Stimulated activated CD8-positive, alpha-beta memory T cell treated with anti-CD3 and anti-CD28 coated beads, Interleukin-7, amount 100 ng/mL, for 4 hours (primary cell): ENCODE measurements around the gene SRPK1.
"Not testable (repeated sequence)": the region's sequence is repeated elsewhere in the genome, so short reads cannot be mapped to it uniquely, and the experiment has no call there.

ENCODE experiments used
- DNase-seq, 2 donors: peaks; one replicate each; pipeline ENCODE4 v3.0.0-alpha.2; 2020; ENCODE audit warnings: low read depth in 2 of 2

Gene SRPK1

DNA sequence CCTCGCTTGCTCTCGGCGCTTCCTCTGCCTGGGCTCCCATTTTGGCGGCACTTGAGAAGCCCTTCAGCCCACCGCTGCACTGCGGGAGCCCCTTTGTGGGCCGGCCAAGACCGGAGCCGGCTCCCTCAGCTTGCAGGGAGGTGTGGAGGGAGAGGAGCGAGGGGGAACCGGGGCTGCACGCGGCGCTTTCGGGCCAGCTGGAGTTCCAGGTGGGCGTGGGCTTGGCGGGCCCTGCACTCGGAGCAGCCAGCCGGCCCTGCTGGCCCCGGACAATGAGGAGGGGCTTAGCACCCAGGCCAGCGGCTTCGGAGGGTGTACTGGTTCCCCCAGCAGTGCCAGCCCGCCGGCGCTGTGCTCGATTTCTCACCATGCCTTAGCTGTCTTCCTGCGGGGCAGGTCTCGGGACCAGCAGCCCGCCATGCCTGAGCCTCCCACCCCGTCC is 10.2 kb upstream of the SRPK1 start:
- no peak for DNase-seq

DNA sequence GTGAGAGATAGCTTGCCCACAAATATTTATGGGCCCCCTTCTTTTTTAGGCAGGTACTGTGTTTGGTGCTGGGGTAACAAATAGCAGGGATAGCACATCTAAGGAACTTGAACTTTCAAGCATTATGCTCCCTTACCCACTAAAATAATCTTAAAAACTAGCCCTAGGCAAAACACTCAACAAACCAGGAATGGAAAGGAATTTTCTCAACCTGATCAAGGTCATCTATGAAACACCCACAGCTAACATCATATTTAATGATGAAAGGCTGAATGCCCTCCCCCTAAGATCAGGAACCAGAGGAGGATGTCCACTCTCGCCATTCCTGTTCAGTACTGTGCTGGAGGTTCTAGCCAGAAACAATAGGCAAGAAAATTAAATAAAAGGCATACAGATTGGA is 8.7 kb upstream of the SRPK1 start:
- DNase-seq = no peak

DNA sequence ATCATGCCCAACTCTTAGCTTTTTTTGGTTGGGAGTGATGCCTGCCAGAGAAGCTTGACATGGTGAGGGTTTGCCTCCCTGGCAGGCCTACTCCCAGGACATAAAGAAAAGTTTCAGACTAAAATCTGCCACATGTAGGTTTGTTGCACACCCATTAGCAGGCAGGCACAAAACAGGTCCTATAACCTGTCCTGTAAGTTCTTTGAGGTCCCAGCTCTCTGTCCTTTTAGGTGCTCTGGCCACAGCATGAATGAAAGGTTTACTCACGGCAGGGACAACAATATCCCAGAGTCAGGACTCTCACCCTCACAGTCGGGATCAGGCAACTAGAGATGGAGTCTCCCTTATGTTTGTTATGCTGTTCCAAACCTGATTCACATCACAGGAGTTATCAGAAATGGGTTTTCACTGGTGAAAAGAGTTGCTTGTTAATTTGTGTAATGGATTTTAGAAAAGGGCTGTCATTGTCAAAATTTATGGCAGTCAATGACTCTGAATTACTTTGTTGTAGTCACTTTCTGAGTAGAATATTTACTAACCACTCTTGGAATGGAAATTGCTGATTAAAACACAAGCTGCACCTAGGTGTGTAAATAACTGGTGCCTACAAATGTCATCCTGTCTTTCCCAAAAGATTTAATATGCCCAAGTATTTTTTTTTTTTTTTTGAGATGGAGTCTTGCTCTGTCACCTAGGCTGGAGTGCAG is 5.8 kb upstream of the SRPK1 start:
- no peak for DNase-seq

DNA sequence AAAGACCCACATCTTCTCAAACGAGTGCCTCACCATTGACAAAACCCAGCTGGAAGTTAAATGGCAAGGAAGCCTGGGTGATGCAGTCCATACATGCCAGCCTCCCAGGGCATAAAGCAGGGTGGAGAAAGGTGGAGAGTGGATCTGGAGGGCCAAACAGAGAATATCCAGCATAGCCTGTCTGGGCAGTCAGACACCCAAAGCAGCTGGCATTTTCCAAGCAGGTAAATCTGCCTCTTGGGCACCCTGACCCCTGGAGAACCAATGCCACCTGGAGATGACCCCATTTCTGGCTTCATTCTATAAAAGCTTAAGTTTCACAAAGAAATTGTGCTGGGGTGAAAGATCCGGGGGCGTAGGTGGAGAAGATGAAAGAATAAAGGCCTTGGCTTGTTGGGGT is 5.1 kb upstream of the SRPK1 start:
- DNase-seq = no peak

DNA sequence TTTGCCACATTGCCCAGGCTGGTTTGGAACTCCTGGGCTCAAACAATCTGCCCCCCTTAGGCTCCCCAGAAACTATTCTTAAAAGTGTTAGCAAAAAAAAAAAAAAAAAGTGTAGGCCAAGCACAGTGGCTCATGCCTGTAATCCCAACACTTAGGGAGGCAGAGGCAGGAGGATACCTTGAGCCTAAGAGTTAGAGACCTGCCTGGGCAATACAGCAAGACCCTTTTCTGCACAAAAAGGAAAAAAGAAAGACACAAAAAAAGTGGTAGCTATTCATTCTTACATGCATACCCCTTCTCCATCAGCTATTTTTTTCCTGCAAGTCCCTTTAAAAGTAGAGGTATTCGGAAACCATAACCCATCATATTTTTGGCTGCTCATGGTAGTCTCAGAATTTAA is 3.2 kb upstream of the SRPK1 start:
- no peak for DNase-seq

DNA sequence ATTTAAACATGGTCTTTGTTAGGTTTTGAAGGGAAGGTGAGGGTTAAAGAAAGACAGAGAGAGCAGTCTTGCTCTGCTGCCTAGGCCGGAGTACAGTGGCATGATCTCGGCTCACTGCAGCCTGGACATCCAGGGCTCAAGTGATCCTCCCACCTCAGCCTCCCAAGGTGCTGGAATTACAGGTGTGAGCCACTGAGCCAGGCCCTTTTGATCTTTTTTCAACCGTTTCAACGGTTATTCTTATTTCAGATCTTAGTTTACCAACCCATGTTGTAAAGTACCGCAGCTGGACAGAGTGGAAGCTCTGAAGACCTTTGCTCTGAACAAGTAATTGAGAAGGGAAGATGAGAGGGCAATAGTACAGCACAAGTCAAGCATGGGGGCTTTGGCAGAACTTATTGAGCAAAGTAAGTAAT is 1.2 kb upstream of the SRPK1 start:
- no peak for DNase-seq

DNA sequence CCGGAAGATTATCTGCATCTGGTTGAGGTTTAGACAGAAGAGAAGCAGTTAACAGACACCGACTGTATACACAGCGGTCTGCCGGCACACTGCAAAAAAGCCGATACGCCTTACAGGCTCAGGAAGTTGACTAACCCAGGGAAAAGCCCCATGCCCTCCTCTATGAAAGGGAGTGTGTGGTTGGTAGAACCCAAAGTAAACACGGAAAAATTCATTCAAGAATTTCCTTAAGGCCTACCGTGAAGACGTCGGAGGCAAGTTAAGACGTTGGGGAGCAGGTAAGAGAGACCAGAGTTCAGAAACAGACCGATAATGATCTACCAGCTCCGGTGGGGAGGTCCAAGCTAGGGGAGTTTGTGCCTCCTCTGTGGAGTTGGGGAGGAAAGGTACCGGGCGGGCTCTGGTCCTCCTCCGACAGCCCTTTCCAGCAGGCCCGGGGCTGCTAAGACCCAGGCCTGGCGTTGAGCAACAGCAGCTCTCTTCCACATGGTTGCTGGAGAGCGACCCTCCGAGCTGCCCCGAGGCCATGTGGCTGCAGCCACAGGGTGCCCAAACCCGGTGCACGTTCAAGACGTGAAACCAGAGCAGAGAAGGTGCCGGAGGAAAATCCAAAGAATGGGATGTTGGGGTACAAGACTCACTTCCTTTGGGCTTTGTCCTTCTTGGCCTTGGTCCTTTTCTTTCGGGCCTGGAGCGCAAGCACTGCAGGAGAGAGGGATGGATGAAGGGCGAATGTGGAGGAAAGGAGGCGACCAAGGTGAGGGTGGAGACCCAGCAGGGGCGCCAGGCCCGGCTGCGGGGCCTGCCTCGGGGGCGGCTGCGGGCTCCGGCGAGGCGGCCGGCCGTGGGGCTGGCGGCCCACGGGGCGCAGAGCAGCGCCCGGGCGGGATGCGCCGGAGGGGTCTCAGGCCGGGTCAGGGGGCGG is 809 bp downstream of the SRPK1 start:
- peak; percentile 34 to 38 for DNase-seq

DNA sequence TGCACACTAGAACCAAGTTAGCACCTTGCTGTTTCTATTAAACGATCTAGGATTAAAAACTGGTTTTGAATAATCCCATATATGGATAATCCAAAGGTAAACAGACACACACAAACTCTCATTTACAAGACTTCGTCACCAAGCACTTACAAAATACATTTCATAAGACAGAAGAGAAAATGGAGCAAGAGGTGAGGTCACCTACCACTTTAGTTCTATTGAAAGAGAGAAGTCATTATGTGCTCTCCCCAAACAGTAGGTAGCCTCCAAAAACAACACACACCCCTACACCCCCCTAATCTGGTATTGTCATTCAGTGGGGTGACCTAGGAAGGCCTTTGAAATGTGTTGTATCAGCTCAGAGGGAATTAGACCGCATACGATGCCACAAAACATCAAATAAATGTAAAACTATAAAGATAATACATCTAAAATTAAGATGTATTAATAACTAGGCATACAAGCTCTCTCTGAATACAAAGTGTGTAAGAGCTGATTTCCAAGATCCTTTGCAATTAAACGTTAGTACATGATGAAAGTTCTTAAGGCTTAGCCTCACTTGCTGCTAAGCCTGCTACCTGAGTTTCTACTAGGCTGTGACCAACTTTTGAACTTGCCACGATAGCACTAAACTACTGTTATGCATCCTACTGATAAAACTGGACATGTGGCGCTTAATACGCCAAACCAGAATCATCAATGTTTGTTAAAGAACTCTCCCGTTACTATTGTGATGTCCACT is 1.6 kb downstream of the SRPK1 start:
- DNase-seq = no peak

DNA sequence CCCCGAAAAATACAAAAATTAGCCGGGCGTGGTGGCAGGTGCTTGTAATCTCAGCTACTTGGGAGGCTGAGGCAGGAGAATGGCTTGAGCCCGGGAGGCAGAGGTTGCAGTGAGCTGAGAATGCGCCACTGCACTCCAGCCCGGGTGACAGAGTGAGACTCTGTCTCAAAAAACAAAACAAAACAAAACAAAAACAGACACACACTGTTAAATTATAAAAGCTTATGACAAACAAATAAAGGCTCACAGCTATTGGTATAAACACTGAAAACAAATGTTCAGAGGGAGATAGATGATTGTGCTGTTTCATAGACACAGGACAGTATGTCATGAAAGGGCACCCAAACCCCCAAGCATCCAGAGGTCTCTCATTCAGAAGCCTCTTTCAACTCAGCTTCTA is 4.0 kb downstream of the SRPK1 start:
- not testable (repeated sequence) for DNase-seq

DNA sequence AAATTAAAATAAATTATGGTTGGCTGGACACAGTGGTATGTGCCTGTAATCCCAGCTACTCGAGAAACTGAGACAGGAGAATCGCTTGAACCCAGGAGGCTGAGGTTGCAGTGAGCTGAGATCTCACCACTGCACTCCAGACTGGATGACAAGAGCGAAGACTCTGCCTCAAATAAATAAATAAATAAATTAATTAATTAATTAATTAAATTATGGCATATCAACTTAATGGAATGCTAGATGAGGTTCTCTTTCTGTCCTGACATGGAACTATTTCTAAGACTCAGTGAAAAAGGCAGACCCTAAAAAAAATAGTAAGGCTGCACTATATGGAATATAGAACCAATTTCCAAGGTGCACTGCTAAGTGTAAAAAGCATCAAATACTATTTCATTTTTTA is 4.8 kb downstream of the SRPK1 start:
- DNase-seq = no peak

DNA sequence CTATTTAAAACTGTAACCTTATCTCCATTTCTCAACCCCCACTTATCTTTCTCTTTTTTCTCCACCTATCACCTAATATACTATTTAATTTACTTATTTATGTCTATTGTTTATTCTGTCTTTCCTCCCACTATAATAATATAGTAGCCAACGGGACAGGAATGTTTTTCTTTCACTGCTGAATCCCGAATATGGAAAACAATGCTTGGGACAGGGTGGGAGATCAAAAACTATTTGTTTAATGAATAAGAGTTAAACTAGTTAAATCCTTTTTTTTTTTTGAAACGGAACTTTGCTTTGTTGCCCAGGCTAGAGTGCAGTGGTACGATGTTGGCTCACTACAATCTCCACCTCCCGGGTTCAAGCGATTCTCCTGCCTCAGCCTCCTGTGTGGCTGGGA is 6.4 kb downstream of the SRPK1 start:
- DNase-seq = no peak

DNA sequence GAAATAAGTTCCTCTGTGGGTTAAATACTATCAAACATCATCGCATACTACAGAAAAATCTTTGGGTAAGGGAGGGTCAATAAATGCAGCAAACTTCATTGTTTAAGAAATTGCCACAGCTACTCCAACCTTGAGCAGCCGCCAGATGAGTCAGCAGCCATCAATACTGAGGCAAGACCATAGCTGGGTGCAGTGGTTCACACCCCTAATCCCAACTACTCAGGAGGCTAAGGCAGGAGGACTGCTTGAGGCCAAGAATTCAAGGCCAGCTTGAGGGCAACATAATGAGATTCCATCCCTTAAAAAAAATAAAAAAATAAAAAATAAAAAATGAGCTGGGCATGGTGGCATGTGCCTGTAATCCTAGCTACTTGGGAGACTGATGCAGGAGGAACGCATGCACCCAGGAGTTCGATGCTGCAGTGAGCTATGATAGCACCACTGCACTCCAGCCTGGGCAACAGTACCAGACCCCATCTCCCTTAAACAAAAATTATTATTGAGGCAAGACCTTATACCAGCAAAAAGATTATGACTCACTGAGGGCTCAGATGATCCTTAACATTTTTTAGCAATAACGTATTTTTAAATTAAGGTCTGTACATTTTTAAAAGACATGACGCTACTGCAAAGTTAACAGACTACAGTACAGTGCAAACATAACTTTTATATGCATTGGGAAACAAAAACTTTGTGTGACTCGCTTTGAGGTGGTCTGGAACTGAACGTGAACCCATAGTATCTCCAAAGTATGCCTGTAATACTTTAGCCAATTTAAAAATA is 8.8 kb downstream of the SRPK1 start:
- DNase-seq = no peak

DNA sequence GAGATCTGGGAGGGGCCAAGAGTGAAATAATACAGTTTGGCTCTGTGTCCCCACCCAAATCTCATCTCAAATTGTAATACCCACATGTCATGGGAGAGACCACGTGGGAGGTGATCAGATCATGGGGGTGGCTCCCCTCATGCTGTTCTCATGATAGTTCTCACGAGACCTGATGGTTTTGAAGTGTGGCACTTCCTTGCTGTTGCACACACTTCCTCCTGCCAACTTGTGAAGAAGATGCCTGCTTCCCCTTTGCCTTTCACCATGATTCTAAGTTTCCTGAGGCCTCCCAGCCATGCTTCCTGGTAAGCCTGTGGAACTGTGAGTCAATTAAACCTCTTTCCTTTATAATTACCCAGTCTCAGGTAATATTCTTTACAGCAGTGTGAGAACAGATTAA is 11.3 kb downstream of the SRPK1 start:
- DNase-seq = not testable (repeated sequence)

DNA sequence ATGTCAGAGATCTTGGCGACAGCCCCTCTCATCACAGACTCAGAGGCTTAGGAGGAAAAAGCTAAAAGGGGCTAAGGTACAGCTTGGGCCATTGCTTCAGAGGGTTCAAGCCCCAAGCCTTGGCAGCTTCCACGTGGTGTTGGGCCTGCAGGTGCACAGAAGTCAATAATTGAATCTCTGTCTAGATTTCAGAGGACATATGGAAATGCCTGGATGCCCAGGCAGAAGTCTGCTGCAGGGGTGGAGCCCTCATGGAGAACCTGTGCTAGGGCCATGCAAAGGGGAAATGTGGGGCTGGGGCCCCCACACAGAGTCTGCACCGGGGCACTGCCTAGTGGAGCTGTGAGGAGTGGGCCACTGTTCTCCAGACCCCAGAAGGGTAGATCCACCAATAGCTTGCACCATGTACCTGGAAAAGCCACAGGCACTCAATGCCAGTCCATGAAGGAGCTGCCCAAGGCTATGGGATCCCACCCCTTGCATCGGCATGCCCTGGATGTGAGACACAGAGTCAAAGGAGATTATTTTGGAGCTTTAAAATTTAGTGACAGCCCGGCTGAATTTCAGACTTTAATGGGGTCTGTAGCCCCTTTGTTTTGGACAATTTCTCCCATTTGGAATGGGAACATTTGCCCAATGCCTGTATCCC is 12.0 kb downstream of the SRPK1 start:
- DNase-seq = not testable (repeated sequence)

DNA sequence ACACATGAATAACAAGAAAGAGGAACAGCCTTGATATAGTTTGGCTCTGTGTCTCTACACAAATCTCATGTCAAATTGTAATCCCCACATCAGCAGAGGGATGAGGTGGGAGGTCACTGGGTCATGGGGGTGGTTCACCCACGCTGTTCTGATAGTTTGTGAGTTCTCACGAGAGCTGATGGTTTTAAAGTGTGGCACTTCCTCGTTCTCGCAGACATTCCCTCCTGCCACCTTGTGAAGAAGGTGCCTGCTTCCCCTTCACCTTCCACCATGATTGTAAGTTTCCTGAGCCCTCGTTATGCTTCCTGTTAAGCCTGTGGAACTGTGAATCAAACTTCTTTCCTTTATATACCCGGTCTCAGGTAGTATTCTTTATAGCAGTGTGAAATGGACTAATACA is 13.1 kb downstream of the SRPK1 start:
- no peak for DNase-seq

DNA sequence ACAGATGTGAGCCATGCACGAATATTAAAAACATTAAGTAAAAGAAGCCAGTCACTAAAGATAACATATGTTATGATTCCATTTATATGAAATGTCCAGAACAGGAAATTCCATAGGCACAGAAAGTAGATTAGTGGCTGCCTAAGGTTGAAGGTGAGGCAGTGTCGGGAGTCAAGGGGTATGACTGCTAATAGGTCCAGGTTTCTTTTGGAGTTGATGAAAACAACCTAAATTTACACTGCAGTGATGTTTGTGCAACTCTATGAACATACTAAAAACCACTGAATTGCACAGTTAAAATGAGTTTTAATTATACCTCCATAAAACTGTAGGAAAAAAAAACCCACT is 14.4 kb downstream of the SRPK1 start:
- DNase-seq = no peak

DNA sequence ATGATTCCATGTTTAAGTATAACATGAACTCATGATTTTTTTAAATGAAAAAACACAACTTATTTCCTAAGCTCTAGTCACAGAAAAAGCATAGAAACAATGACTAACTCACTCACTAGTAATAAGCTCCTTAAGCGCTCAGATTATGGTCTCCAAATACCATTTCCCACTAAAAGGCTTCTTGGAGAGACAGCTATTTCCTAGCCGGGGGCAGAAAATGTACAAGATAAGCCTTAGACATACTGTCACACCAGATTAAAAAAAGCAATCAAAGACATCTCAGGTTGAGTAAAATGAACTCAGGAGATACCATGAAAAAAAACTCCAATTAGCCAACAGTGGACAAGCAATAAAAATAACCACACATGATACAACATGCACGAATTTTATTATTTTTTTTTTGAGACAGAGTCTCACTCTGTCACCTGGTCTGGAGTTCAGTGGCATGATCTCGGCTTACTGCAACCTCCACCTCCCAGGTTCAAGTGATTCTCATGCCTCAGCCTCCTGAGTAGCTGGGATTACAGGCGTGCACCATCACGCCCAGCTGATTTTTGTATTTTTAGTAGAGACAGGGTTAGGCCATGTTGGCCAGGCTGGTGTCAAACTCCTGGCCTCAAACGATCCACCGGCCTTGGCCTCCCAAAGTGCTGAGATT is 14.9 kb downstream of the SRPK1 start:
- DNase-seq = no peak

DNA sequence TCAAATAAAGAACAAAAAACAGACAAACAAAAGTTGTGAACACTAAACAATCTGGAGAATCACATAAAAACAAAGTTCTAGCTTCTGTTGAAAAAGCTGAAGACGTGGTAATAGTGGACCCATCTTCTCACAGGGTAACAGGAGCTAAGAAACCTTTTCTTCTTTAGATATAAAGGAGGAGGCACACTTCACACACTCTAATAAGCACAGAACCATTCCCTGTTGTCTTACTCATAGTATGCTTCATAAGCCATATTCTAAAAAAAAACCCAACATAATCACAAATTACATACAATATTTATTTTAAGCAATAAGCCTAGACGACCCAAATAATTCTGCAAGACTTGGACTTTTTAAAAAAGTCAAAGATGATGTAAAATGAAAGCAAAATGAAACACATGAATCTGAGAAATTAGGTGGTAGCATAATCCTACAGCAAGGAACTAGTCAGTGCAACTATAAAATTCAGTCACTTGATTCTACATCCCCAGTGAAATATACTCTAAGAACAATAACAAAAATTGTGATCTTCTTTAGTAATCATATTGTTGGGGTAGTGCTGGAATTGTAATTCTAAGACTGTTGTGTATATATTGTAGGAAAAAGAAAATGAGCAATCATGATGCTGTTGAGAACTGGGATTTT is 15.6 kb downstream of the SRPK1 start:
- DNase-seq = no peak

DNA sequence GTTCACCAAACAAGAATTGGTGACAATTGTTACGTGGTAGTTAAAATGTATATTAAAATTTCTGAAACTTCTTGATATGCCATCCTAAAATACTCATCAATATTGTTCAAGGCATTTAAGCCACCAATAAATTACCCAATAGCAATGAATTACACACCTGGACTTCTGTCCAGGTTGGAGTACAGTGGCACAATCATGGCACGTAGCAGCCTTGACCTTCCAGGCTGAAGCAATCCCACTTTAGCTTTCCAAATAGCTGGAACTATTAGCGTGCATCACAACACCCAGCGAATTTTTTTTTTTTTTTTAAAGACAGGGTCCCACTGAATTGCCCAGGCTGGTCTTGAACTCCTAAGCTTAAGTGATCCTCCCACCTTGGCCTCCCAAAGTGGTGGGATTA is 17.2 kb downstream of the SRPK1 start:
- DNase-seq = no peak

DNA sequence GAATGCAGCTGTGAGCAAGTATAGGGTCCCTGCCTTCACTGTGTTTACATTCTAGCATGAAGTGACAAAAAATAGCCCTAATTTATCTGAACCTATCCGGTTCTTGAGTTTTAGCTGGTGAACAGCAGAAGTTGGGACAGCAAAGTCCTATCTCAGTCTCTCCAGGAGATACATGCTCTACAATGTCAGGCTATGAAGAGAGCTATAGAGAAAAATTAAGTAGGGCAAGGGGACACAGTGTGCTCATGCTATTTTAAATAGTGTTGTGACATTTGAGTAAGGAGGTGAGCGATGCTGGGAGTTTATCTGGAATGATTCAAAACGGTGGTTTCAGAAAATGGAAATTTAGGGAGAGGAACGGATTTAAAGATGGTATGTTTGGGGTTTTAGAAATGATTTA is 20.4 kb downstream of the SRPK1 start:
- no peak for DNase-seq
